Measurements from ENCODE around the gene ITPR2.

Gene ITPR2

GRCh38 chr12:26636710-26637328 is 196.2 kb downstream of the ITPR2 start:
- FAIRE-seq = no peak
- no peak for DNase-seq (ENCODE audit: insufficient read length, low spot score)
- TF ChIP-seq TAF1 (IDR thresholded peaks at IDR 0.05; ENCODE audit: low read depth, low read length) (no peak), SPI1 (IDR thresholded peaks at IDR 0.05; ENCODE audit: low read depth, low read length) (no peak), POLR2AphosphoS5 (IDR thresholded peaks at IDR 0.05; ENCODE audit: low read depth, low read length) (no peak), POLR2A (IDR thresholded peaks at IDR 0.05; ENCODE audit: low read depth, low read length) (no peak), PAX5 (IDR thresholded peaks at IDR 0.05; ENCODE audit: insufficient read depth, low read length, severe bottlenecking) (no peak), POU2F2 (IDR thresholded peaks at IDR 0.05; ENCODE audit: low read depth, low read length) (no peak)

GRCh38 chr12:26633591-26634210 is 199.3 kb downstream of the ITPR2 start:
- FAIRE-seq = no peak

GRCh38 chr12:26632756-26633155 is 200.2 kb downstream of the ITPR2 start:
- FAIRE-seq = no peak
- no peak for TF ChIP-seq TAF1 (IDR thresholded peaks at IDR 0.05; ENCODE audit: low read depth, low read length)
- no peak for TF ChIP-seq SPI1 (IDR thresholded peaks at IDR 0.05; ENCODE audit: low read depth, low read length)
- no peak for TF ChIP-seq POU2F2 (IDR thresholded peaks at IDR 0.05; ENCODE audit: low read depth, low read length)
- no peak for TF ChIP-seq POLR2AphosphoS5 (IDR thresholded peaks at IDR 0.05; ENCODE audit: low read depth, low read length)
- no peak for TF ChIP-seq PAX5 (IDR thresholded peaks at IDR 0.05; ENCODE audit: insufficient read depth, low read length, severe bottlenecking)
- no peak for TF ChIP-seq POLR2A (IDR thresholded peaks at IDR 0.05; ENCODE audit: low read depth, low read length)
- no peak for DNase-seq (ENCODE audit: insufficient read length, low spot score)

More at GRCh38 chr12:26633591-26634210, 199.3 kb downstream of the ITPR2 start:
- TF ChIP-seq SPI1 (IDR thresholded peaks at IDR 0.05; ENCODE audit: low read depth, low read length) = no peak
- DNase-seq (ENCODE audit: insufficient read length, low spot score) = no peak

GRCh38 chr12:26631846-26632245 is 201.1 kb downstream of the ITPR2 start:
- no peak for DNase-seq (ENCODE audit: insufficient read length, low spot score)
- no peak for FAIRE-seq
- TF ChIP-seq POLR2AphosphoS5 (IDR thresholded peaks at IDR 0.05; ENCODE audit: low read depth, low read length) = no peak
- no peak for TF ChIP-seq POLR2A (IDR thresholded peaks at IDR 0.05; ENCODE audit: low read depth, low read length)
- TF ChIP-seq TAF1 (IDR thresholded peaks at IDR 0.05; ENCODE audit: low read depth, low read length) = no peak
- no peak for TF ChIP-seq POU2F2 (IDR thresholded peaks at IDR 0.05; ENCODE audit: low read depth, low read length)
- no peak for TF ChIP-seq PAX5 (IDR thresholded peaks at IDR 0.05; ENCODE audit: insufficient read depth, low read length, severe bottlenecking)
- no peak for TF ChIP-seq SPI1 (IDR thresholded peaks at IDR 0.05; ENCODE audit: low read depth, low read length)

- DNase-seq (ENCODE audit: insufficient read length, low spot score) = no peak
- no peak for FAIRE-seq
- TF ChIP-seq POLR2A (IDR thresholded peaks at IDR 0.05; ENCODE audit: low read depth, low read length) = no peak
- TF ChIP-seq TAF1 (IDR thresholded peaks at IDR 0.05; ENCODE audit: low read depth, low read length) = no peak
- TF ChIP-seq POLR2AphosphoS5 (IDR thresholded peaks at IDR 0.05; ENCODE audit: low read depth, low read length) = no peak
Measured at GRCh38 chr12:26630546-26631027, 202.4 kb downstream of the ITPR2 start.

- DNase-seq (ENCODE audit: insufficient read length, low spot score) = no peak
- TF ChIP-seq POLR2AphosphoS5 (IDR thresholded peaks at IDR 0.05; ENCODE audit: low read depth, low read length) (no peak), SPI1 (IDR thresholded peaks at IDR 0.05; ENCODE audit: low read depth, low read length) (no peak), POU2F2 (IDR thresholded peaks at IDR 0.05; ENCODE audit: low read depth, low read length) (no peak), POLR2A (IDR thresholded peaks at IDR 0.05; ENCODE audit: low read depth, low read length) (no peak), PAX5 (IDR thresholded peaks at IDR 0.05; ENCODE audit: insufficient read depth, low read length, severe bottlenecking) (no peak), TAF1 (IDR thresholded peaks at IDR 0.05; ENCODE audit: low read depth, low read length) (no peak)
- no peak for FAIRE-seq
Measured at GRCh38 chr12:26629864-26630263, 203.1 kb downstream of the ITPR2 start.

- FAIRE-seq (no peak), DNase-seq (ENCODE audit: insufficient read length, low spot score) (no peak)
- TF ChIP-seq TAF1 (IDR thresholded peaks at IDR 0.05; ENCODE audit: low read depth, low read length) (no peak), POLR2A (IDR thresholded peaks at IDR 0.05; ENCODE audit: low read depth, low read length) (no peak), POLR2AphosphoS5 (IDR thresholded peaks at IDR 0.05; ENCODE audit: low read depth, low read length) (no peak), SPI1 (IDR thresholded peaks at IDR 0.05; ENCODE audit: low read depth, low read length) (no peak), PAX5 (IDR thresholded peaks at IDR 0.05; ENCODE audit: insufficient read depth, low read length, severe bottlenecking) (no peak), POU2F2 (IDR thresholded peaks at IDR 0.05; ENCODE audit: low read depth, low read length) (no peak)
Measured at GRCh38 chr12:26628234-26628633, 204.8 kb downstream of the ITPR2 start.

- TF ChIP-seq POU2F2 (IDR thresholded peaks at IDR 0.05; ENCODE audit: low read depth, low read length) = no peak
- no peak for TF ChIP-seq PAX5 (IDR thresholded peaks at IDR 0.05; ENCODE audit: insufficient read depth, low read length, severe bottlenecking)
- no peak for TF ChIP-seq POLR2AphosphoS5 (IDR thresholded peaks at IDR 0.05; ENCODE audit: low read depth, low read length)
- no peak for TF ChIP-seq POLR2A (IDR thresholded peaks at IDR 0.05; ENCODE audit: low read depth, low read length)
- TF ChIP-seq SPI1 (IDR thresholded peaks at IDR 0.05; ENCODE audit: low read depth, low read length) = no peak
- no peak for TF ChIP-seq TAF1 (IDR thresholded peaks at IDR 0.05; ENCODE audit: low read depth, low read length)
- no peak for DNase-seq (ENCODE audit: insufficient read length, low spot score)
- no peak for FAIRE-seq
Measured at GRCh38 chr12:26627335-26627734, 205.7 kb downstream of the ITPR2 start.

- TF ChIP-seq SPI1 (IDR thresholded peaks at IDR 0.05; ENCODE audit: low read depth, low read length) (no peak), POU2F2 (IDR thresholded peaks at IDR 0.05; ENCODE audit: low read depth, low read length) (no peak), TAF1 (IDR thresholded peaks at IDR 0.05; ENCODE audit: low read depth, low read length) (no peak), POLR2AphosphoS5 (IDR thresholded peaks at IDR 0.05; ENCODE audit: low read depth, low read length) (no peak), PAX5 (IDR thresholded peaks at IDR 0.05; ENCODE audit: insufficient read depth, low read length, severe bottlenecking) (no peak), POLR2A (IDR thresholded peaks at IDR 0.05; ENCODE audit: low read depth, low read length) (no peak)
- FAIRE-seq (no peak), DNase-seq (ENCODE audit: insufficient read length, low spot score) (no peak)
Measured at GRCh38 chr12:26623136-26623535, 209.9 kb downstream of the ITPR2 start.

GRCh38 chr12:26622601-26623000 is 210.4 kb downstream of the ITPR2 start:
- FAIRE-seq (no peak), DNase-seq (ENCODE audit: insufficient read length, low spot score) (no peak)
- TF ChIP-seq TAF1 (IDR thresholded peaks at IDR 0.05; ENCODE audit: low read depth, low read length) = no peak
- TF ChIP-seq POLR2AphosphoS5 (IDR thresholded peaks at IDR 0.05; ENCODE audit: low read depth, low read length) = no peak
- TF ChIP-seq SPI1 (IDR thresholded peaks at IDR 0.05; ENCODE audit: low read depth, low read length) = no peak
- TF ChIP-seq PAX5 (IDR thresholded peaks at IDR 0.05; ENCODE audit: insufficient read depth, low read length, severe bottlenecking) = no peak
- no peak for TF ChIP-seq POU2F2 (IDR thresholded peaks at IDR 0.05; ENCODE audit: low read depth, low read length)
- TF ChIP-seq POLR2A (IDR thresholded peaks at IDR 0.05; ENCODE audit: low read depth, low read length) = no peak

Data from GM12891 (cell line).